Left lung (tissue), 10 donors: ENCODE results near the gene STEAP1B. TPM values are rescaled to one million over a fixed set of nuclear protein-coding genes. Genes with fewer than 3 reads are reported as not detected.

ENCODE experiments used
- ATAC-seq: fragments of 200-7000 bp; cut with Tn5 transposase; one replicate; pipeline ENCODE4 v1.9.1; 2020; ENCODE audit warnings: moderate library complexity
- DNase-seq, 4 donors: peaks; one replicate each; pipeline ENCODE4 v3.0.0-alpha.2; 2013 to 2020
- H3K27ac ChIP-seq, 2 donors: fragments of 200-600 bp; sonication (generic) in 1 of 2; one replicate each; pipeline versions ENCODE4 v1.5.0 to v1.8.0; 2020 to 2021
- H3K27me3 ChIP-seq, 2 donors: fragments of 200-600 bp; sonication (generic) in 1 of 2; one replicate each; pipeline versions ENCODE4 v1.5.0 to v1.8.0; 2020 to 2021
- H3K36me3 ChIP-seq, 2 donors: fragments of 200-600 bp; sonication (generic) in 1 of 2; one replicate each; pipeline versions ENCODE4 v1.5.0 to v1.8.0; 2020 to 2021
- H3K4me1 ChIP-seq, 2 donors: fragments of 200-600 bp; one replicate each; pipeline ENCODE4 v1.8.0; 2021
- H3K4me3 ChIP-seq, 2 donors: fragments of 200-600 bp; sonication (generic) in 1 of 2; one replicate each; pipeline versions ENCODE4 v1.5.0 to v1.8.0; 2020 to 2021; ENCODE audit warnings: mild to moderate bottlenecking in 1 of 2
- H3K9me3 ChIP-seq, 2 donors: fragments of 200-600 bp; sonication (generic) in 1 of 2; one replicate each; pipeline versions ENCODE4 v1.5.0 to v1.8.0; 2020 to 2021
- CTCF ChIP-seq, 2 donors: fragments of 200-600 bp; sonication (generic) in 1 of 2; IDR thresholded peaks; one replicate each; pipeline versions ENCODE4 v1.5.0 to v1.8.0; 2021; ENCODE audit warnings: antibody characterized with exemption in 2 of 2
- intact Hi-C, 2 donors: fragments of 100-400 bp; cut with DNase I; formaldehyde crosslinking; loops; one replicate each; pipeline versions ENCODE4 v1.11.2 to v1.14.2; 2022
- polyA plus RNA-seq, 6 donors: library from polyadenylated mRNA; unstranded; fragments of 120-200 nt; gene quantifications; one replicate each; pipeline ENCODE4 v1.2.1, GENCODE V29; 2013; ENCODE audit not compliant: insufficient read length in 6 of 6
- total RNA-seq, 2 donors: library from RNA; stranded (reverse); fragmentation: NEBNext Ultra II Directional; extraction: Animal tissue kit (Norgen Biotek cat#: 25700); gene quantifications; one replicate each; pipeline ENCODE4 v1.2.1, GENCODE V29; 2021
- donor health status: DM: no; HTN: yes; CAD: no.
- donor health status: DM: no; HTN: no; CAD: no.

Gene STEAP1B
- total and polyA plus RNA-seq, 8 donors: 0.85 to 3.4 (median 2.7) TPM

- Histone ChIP-seq H3K36me3 (no peaks in the 10 kb centered on the region), H3K4me3 (no peak overlapping the region), H3K27me3 (no peaks in the 10 kb centered on the region), H3K4me1 (no peaks in the 10 kb centered on the region), H3K27ac (no peak overlapping the region), H3K9me3 (no peaks in the 10 kb centered on the region)
- no peak for DNase-seq
- ATAC-seq: no peak
- intact Hi-C loops: no loop called here
- TF ChIP-seq CTCF (IDR thresholded peaks at IDR 0.05): no peak
These were observed 74.6 kb downstream of the STEAP1B start for GRCh38 chr7:22425361-22425760.

DNA sequence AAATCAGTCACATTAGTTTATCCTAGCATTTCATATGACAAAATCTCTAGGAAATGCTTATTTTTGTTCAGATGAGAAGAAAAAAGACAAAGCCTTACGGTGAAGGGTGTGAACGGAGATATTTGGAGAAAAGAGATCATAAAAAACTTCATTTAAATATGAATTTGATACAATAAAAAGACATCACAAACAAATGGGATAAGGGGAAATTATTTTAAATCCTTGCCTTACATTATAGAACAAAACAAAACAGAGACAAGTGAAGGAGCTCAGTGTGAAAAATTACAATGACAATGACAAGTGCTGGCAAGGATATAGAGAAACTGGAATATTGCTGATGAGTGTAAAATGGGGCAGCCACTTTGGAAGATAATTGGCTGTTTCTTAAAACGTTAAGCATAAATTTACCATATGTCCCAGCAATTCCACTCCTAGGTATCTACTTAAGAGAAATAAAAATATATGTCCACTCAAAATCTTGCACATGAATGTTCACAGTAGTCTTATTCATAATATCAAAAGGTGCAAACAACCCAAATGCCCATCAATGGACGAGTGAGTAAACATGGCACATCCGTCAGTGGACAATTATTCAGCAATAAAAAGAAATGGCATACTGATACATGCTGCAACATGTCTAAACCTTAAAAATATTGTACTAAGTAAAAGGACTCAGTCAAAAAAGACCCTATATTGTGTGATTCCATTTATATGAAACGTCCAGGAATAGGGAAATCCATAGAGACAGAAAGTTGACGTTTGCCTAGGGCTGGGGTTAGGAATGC lies 77.0 kb downstream of the STEAP1B start:
- Histone ChIP-seq H3K4me3 (no peak overlapping the region), H3K27ac (no peak overlapping the region), H3K9me3 (no peaks in the 10 kb centered on the region), H3K36me3 (no peaks in the 10 kb centered on the region), H3K4me1 (no peaks in the 10 kb centered on the region), H3K27me3 (no peaks in the 10 kb centered on the region)
- DNase-seq: no peak
- ATAC-seq: no peak
- no peak for TF ChIP-seq CTCF (IDR thresholded peaks at IDR 0.05)
- intact Hi-C loops: no loop called here

GRCh38 chr7:22420973-22421635 lies 78.9 kb downstream of the STEAP1B start:
- no peak overlapping the region for H3K27ac ChIP-seq
- H3K27me3 ChIP-seq: no peaks in the 10 kb centered on the region
- ATAC-seq (no peak), DNase-seq (no peak)
- H3K36me3 ChIP-seq: no peaks in the 10 kb centered on the region
- TF ChIP-seq CTCF (IDR thresholded peaks at IDR 0.05): no peak
- H3K9me3 ChIP-seq: no peaks in the 10 kb centered on the region
- H3K4me1 ChIP-seq: no peaks in the 10 kb centered on the region
- H3K4me3 ChIP-seq: no peak overlapping the region
- intact Hi-C loops: no loop called here

- H3K4me1 ChIP-seq: no peaks in the 10 kb centered on the region
- H3K27me3 ChIP-seq: no peaks in the 10 kb centered on the region
- H3K9me3 ChIP-seq: no peaks in the 10 kb centered on the region
- H3K36me3 ChIP-seq: no peaks in the 10 kb centered on the region
- TF ChIP-seq CTCF (IDR thresholded peaks at IDR 0.05): no peak
- no peak overlapping the region for H3K4me3 ChIP-seq
- ATAC-seq (no peak), DNase-seq (no peak)
- no peak overlapping the region for H3K27ac ChIP-seq
- intact Hi-C loops: no loop called here
These were observed 80.0 kb downstream of the STEAP1B start for GRCh38 chr7:22420008-22420407.

DNA sequence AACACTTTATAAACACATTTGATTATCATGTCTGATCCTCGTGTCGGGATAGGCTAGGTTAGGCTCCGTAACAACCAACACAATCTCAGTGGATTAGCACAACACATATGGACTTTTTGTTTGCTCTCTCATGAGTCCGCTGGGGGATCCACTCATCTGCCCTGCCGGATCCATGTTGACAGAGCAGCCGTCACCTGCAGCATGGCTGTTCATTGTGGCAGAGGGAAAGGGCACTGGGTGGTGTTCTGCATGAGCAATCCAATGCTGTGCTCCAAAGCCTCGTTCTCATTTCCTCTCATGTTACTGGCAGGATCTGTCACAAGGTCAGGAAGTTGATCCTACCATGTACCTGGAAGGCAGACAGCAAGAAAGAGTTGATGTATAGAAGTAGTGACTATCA lies 80.5 kb downstream of the STEAP1B start:
- no peak overlapping the region for H3K4me3 ChIP-seq
- no peak overlapping the region for H3K27ac ChIP-seq
- intact Hi-C loops: no loop called here
- no peaks in the 10 kb centered on the region for H3K36me3 ChIP-seq
- DNase-seq (no peak), ATAC-seq (no peak)
- no peak for TF ChIP-seq CTCF (IDR thresholded peaks at IDR 0.05)
- H3K9me3 ChIP-seq: no peaks in the 10 kb centered on the region
- no peaks in the 10 kb centered on the region for H3K4me1 ChIP-seq
- H3K27me3 ChIP-seq: no peaks in the 10 kb centered on the region
